Neutrophil (primary cell): Measurements from ENCODE around the gene LGALS7B.
"Not testable (repeated sequence)": the region's sequence is repeated elsewhere in the genome, so short reads cannot be mapped to it uniquely, and the experiment has no call there.

Experiments
- H3K27ac ChIP-seq: fragments of 200-600 bp; sonication (generic); 2 replicates; pipeline ENCODE4 v1.5.1; 2016; ENCODE audit warnings: mild to moderate bottlenecking, moderate library complexity
- H3K27me3 ChIP-seq: fragments of 200-600 bp; sonication (generic); 2 replicates; pipeline ENCODE4 v1.6.0; 2016; ENCODE audit warnings: mild to moderate bottlenecking
- H3K36me3 ChIP-seq: fragments of 200-600 bp; sonication (generic); 2 replicates; pipeline ENCODE4 v1.5.1; 2017
- H3K4me1 ChIP-seq, 2 experiments: fragments of 200-600 bp in 1 of 2; sonication (generic) in 1 of 2; 1 replicate in 1 of 2; 2 replicates in 1 of 2; pipeline versions ENCODE4 v1.5.1 to v1.6.1; 2013 to 2016; ENCODE audit warnings: low read depth in 1 of 2, low read length in 1 of 2, mild to moderate bottlenecking in 1 of 2, moderate library complexity in 1 of 2; ENCODE audit not compliant: control insufficient read depth in 1 of 2, insufficient read depth in 1 of 2
- H3K4me3 ChIP-seq, 2 experiments: fragments of 200-600 bp in 1 of 2; sonication (generic) in 1 of 2; 1 replicate in 1 of 2; 2 replicates in 1 of 2; pipeline ENCODE4 v1.5.1; 2013 to 2016; ENCODE audit warnings: low read depth in 1 of 2, low read length in 1 of 2, mild to moderate bottlenecking in 1 of 2, moderate library complexity in 1 of 2
- H3K9me3 ChIP-seq: fragments of 200-600 bp; sonication (generic); 2 replicates; pipeline ENCODE4 v1.5.1; 2016
- CTCF ChIP-seq: fragments of 200-600 bp; sonication (generic); IDR thresholded peaks from 2 replicates; pipeline ENCODE4 v1.5.1; 2016; ENCODE audit warnings: antibody characterized with exemption

LGALS7B gene

GRCh38 chr19:38812841-38813320, 23.9 kb downstream of the LGALS7B start, which contains the start of gene LGALS4:
TSS of gene LGALS4 (minus strand) at chr19:38812945. CDS start at chr19:38812886, 59 bp downstream.
- TF ChIP-seq CTCF = no peak
- Histone ChIP-seq H3K9me3 (no peaks in the 10 kb centered on the region), H3K4me1 (no peaks in the 10 kb centered on the region), H3K4me3 (no peak within 1 kb of the TSS), H3K27ac (no peak within 1 kb of the TSS), H3K27me3 (no peaks in the 10 kb centered on the region), H3K36me3 (peaks cover 33% of the 10 kb centered on the region)

GRCh38 chr19:38813323-38813722, 24.3 kb downstream of the LGALS7B start:
- no peak overlapping the region for H3K27ac ChIP-seq
- H3K27me3 ChIP-seq = no peaks in the 10 kb centered on the region
- TF ChIP-seq CTCF = no peak
- no peak overlapping the region for H3K4me3 ChIP-seq
- peaks cover 36% of the 10 kb centered on the region for H3K36me3 ChIP-seq
- H3K9me3 ChIP-seq = no peaks in the 10 kb centered on the region
- H3K4me1 ChIP-seq = no peaks in the 10 kb centered on the region

- H3K4me3 ChIP-seq, H3K27ac ChIP-seq, H3K4me1 ChIP-seq, H3K27me3 ChIP-seq, H3K9me3 ChIP-seq: not testable (repeated sequence)
- H3K36me3 ChIP-seq = peaks cover 36% of the 10 kb centered on the region
Measured at GRCh38 chr19:38813932-38814331, 24.9 kb downstream of the LGALS7B start.

GRCh38 chr19:38815059-38816001, 26.3 kb downstream of the LGALS7B start:
- Histone ChIP-seq H3K36me3 (peaks cover 36% of the 10 kb centered on the region), H3K27ac (no peak overlapping the region), H3K4me3 (no peak overlapping the region), H3K9me3 (no peaks in the 10 kb centered on the region), H3K4me1 (no peaks in the 10 kb centered on the region), H3K27me3 (no peaks in the 10 kb centered on the region)
- no peak for TF ChIP-seq CTCF

- H3K9me3 ChIP-seq = no peaks in the 10 kb centered on the region
- no peaks in the 10 kb centered on the region for H3K4me1 ChIP-seq
- no peak for TF ChIP-seq CTCF
- H3K27me3 ChIP-seq = no peaks in the 10 kb centered on the region
- peaks cover 36% of the 10 kb centered on the region for H3K36me3 ChIP-seq
- no peak overlapping the region for H3K4me3 ChIP-seq
- no peak overlapping the region for H3K27ac ChIP-seq
Measured at GRCh38 chr19:38816131-38816750, 27.2 kb downstream of the LGALS7B start.

GRCh38 chr19:38817081-38817480, 28.1 kb downstream of the LGALS7B start:
- no peaks in the 10 kb centered on the region for H3K9me3 ChIP-seq
- no peaks in the 10 kb centered on the region for H3K27me3 ChIP-seq
- peaks cover 38% of the 10 kb centered on the region for H3K36me3 ChIP-seq
- H3K4me3 ChIP-seq = no peak overlapping the region
- TF ChIP-seq CTCF = no peak
- no peak overlapping the region for H3K27ac ChIP-seq
- H3K4me1 ChIP-seq = no peaks in the 10 kb centered on the region
